GM12878 (cell line): ENCODE measurements around the gene IGF1R.

Experiments
- BCL3 ChIP-seq: IDR thresholded peaks from 2 replicates; pipeline ENCODE4 v1.6.1; 2011; ENCODE audit warnings: borderline replicate concordance, low read depth, mild to moderate bottlenecking, moderate library complexity, low read length; ENCODE audit not compliant: insufficient read depth, poor library complexity, severe bottlenecking
- CBX3 ChIP-seq: fragments of 200-600 bp; sonication (generic); IDR thresholded peaks from 2 replicates; pipeline ENCODE4 v1.6.1; 2016; ENCODE audit warnings: low read depth, borderline replicate concordance
- CTCF ChIP-seq, 3 experiments: IDR thresholded peaks in 2 of 3; conservative IDR thresholded peaks in 1 of 3; 2 replicates each; pipeline ENCODE4 v1.5.1; 2011; ENCODE audit warnings: low read depth in 3 of 3, low read length in 3 of 3, mild to moderate bottlenecking in 3 of 3, control low read depth in 2 of 3, moderate library complexity in 2 of 3, inconsistent platforms in 1 of 3, mixed read lengths in 1 of 3; ENCODE audit not compliant: control insufficient read depth in 2 of 3, insufficient read depth in 1 of 3; ENCODE audit errors: extremely low read depth in 1 of 3
- EP300 ChIP-seq, 2 experiments: fragments of 150-350 bp in 1 of 2; IDR thresholded peaks; 2 replicates each; pipeline ENCODE4 v1.6.1; 2011 to 2012; ENCODE audit warnings: low read depth in 2 of 2, low read length in 2 of 2, borderline replicate concordance in 1 of 2, improper control_type of control experiment in 1 of 2, inconsistent platforms in 1 of 2; ENCODE audit not compliant: control insufficient read depth in 1 of 2
- POLR2A ChIP-seq: IDR thresholded peaks from 2 replicates; pipeline ENCODE4 v1.6.1; 2011; ENCODE audit warnings: low read depth, mild to moderate bottlenecking, low read length
- POLR2AphosphoS5 ChIP-seq: IDR thresholded peaks from 2 replicates; pipeline ENCODE4 v1.6.1; 2011; ENCODE audit warnings: mild to moderate bottlenecking, low read length, inconsistent platforms
- ZBTB33 ChIP-seq: fragments of 450-650 bp; IDR thresholded peaks from 2 replicates; pipeline ENCODE4 v1.6.1; 2017; ENCODE audit warnings: mild to moderate bottlenecking
- ZNF274 ChIP-seq: IDR thresholded peaks from one replicate; pipeline ENCODE4 v1.8.0; 2011; ENCODE audit not compliant: insufficient read length, insufficient read depth

DNA sequence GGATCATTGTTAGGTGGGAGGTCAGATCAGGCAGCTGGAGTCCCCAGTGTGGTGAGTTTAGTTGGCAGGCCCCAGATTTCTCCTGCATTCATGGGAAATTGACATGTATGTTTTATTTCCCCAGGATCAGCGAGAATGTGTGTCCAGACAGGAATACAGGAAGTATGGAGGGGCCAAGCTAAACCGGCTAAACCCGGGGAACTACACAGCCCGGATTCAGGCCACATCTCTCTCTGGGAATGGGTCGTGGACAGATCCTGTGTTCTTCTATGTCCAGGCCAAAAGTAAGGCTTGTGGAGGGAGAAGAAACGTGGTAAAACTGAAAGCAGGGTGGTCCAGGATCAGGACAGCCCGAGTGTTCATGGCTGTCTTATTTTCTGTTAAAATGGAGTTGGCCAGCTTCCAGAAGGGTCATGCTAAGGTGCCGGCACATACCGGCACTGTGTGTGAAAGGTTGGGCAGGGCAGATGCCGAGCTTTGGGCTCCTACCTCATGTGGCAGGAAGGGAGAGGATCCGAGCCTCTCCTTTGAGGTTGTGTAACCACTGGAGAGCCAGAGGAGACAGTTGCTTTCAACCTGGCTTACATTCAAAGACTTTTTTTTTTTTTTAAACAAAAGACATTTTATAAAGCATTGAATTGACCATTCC lies 276.2 kb downstream of the IGF1R start:
- TF ChIP-seq CBX3 (no peak), EP300 (IDR thresholded peaks at IDR 0.05; ENCODE audit: borderline replicate concordance in 1 of 2, control insufficient read depth in 1 of 2, low read depth in 2 of 2, low read length in 2 of 2) (no peak), BCL3 (no peak), ZNF274 (no peak), POLR2A (no peak), CTCF (IDR thresholded peaks at IDR 0.05 in 2 of 3, conservative IDR thresholded peaks at IDR 0.05 in 1 of 3; ENCODE audit: control insufficient read depth in 2 of 3, extremely low read depth in 1 of 3, insufficient read depth in 1 of 3, low read depth in 3 of 3, low read length in 3 of 3) (no peak), ZBTB33 (no peak), POLR2AphosphoS5 (no peak)
